Mesenchymal stem cell (in vitro differentiated cells and primary cell): ENCODE data around the gene CIITA.

Experiments used
- DNase-seq: peaks from one replicate; pipeline ENCODE4 v3.0.0-alpha.2; 2013
- H2AFZ ChIP-seq: one replicate; pipeline ENCODE4 v1.6.1; 2013; ENCODE audit warnings: low read depth, mild to moderate bottlenecking, control low read depth, inconsistent platforms, low read length, moderate library complexity
- H2AK5ac ChIP-seq: 2 replicates; pipeline ENCODE4 v1.6.1; 2013; ENCODE audit warnings: low read length, moderate library complexity, mild to moderate bottlenecking, inconsistent platforms; ENCODE audit not compliant: severe bottlenecking
- H2BK120ac ChIP-seq: one replicate; pipeline ENCODE4 v1.6.1; 2013; ENCODE audit warnings: low read depth, mild to moderate bottlenecking, inconsistent platforms, low read length, moderate library complexity
- H2BK12ac ChIP-seq, 2 experiments: one replicate each; pipeline ENCODE4 v1.6.1; 2013; ENCODE audit warnings: inconsistent platforms in 2 of 2, low read length in 2 of 2, mild to moderate bottlenecking in 2 of 2, moderate library complexity in 2 of 2, control low read depth in 1 of 2
- H2BK15ac ChIP-seq: one replicate; pipeline ENCODE4 v1.6.1; 2013; ENCODE audit warnings: mild to moderate bottlenecking, low read depth, inconsistent platforms; ENCODE audit not compliant: poor library complexity, severe bottlenecking
- H2BK5ac ChIP-seq: 2 replicates; pipeline ENCODE4 v1.6.1; 2013; ENCODE audit warnings: low read depth, mild to moderate bottlenecking, low read length, control low read depth, inconsistent platforms; ENCODE audit not compliant: poor library complexity, severe bottlenecking
- H3K14ac ChIP-seq, 2 experiments: one replicate each; pipeline ENCODE4 v1.6.1; 2013; ENCODE audit warnings: inconsistent platforms in 2 of 2, low read length in 2 of 2, control low read depth in 1 of 2, mild to moderate bottlenecking in 1 of 2, moderate library complexity in 1 of 2
- H3K18ac ChIP-seq, 2 experiments: one replicate each; pipeline ENCODE4 v1.6.1; 2013; ENCODE audit warnings: inconsistent platforms in 2 of 2, low read length in 2 of 2, control low read depth in 1 of 2, low read depth in 1 of 2, mild to moderate bottlenecking in 1 of 2
- H3K23ac ChIP-seq, 2 experiments: one replicate each; pipeline ENCODE4 v1.6.1; 2013; ENCODE audit warnings: inconsistent platforms in 2 of 2, low read length in 2 of 2, mild to moderate bottlenecking in 2 of 2, moderate library complexity in 2 of 2, control low read depth in 1 of 2
- H3K27ac ChIP-seq: 2 replicates; pipeline ENCODE4 v1.5.1; 2013; ENCODE audit warnings: mild to moderate bottlenecking, moderate library complexity, low read length, control low read depth, inconsistent platforms; ENCODE audit not compliant: poor library complexity, severe bottlenecking
- H3K27me3 ChIP-seq, 2 experiments: 2 replicates each; pipeline versions ENCODE4 v1.6.1 to v1.7.0; 2013; ENCODE audit warnings: low read length in 2 of 2, mild to moderate bottlenecking in 2 of 2, moderate library complexity in 2 of 2, control low read depth in 1 of 2, inconsistent platforms in 1 of 2; ENCODE audit not compliant: control insufficient read depth in 1 of 2, insufficient read depth in 1 of 2
- H3K36me3 ChIP-seq, 2 experiments: 2 replicates each; pipeline versions ENCODE4 v1.6.1 to v1.7.0; 2013; ENCODE audit warnings: low read length in 2 of 2, control low read depth in 1 of 2, inconsistent platforms in 1 of 2, low read depth in 1 of 2, mild to moderate bottlenecking in 1 of 2; ENCODE audit not compliant: insufficient read depth in 2 of 2, control insufficient read depth in 1 of 2
- H3K4ac ChIP-seq, 2 experiments: one replicate each; pipeline ENCODE4 v1.6.1; 2013; ENCODE audit warnings: inconsistent platforms in 2 of 2, low read length in 2 of 2, mild to moderate bottlenecking in 2 of 2, moderate library complexity in 2 of 2, control low read depth in 1 of 2, low read depth in 1 of 2
- H3K4me1 ChIP-seq: 2 replicates; pipeline ENCODE4 v1.6.1; 2013; ENCODE audit warnings: low read depth, low read length, control low read depth; ENCODE audit not compliant: control insufficient read depth, insufficient read depth
- H3K4me2 ChIP-seq: 2 replicates; pipeline ENCODE4 v1.6.1; 2013; ENCODE audit warnings: low read length, mild to moderate bottlenecking, inconsistent platforms; ENCODE audit not compliant: poor library complexity, severe bottlenecking
- H3K4me3 ChIP-seq, 2 experiments: 2 replicates each; pipeline versions ENCODE4 v1.5.1 to v1.7.0; 2013; ENCODE audit warnings: low read length in 2 of 2, mild to moderate bottlenecking in 2 of 2, control low read depth in 1 of 2, low read depth in 1 of 2; ENCODE audit not compliant: insufficient read depth in 1 of 2
- H3K79me1 ChIP-seq: replicated peaks from 2 replicates; pipeline ENCODE4 v1.6.1; 2013; ENCODE audit warnings: mild to moderate bottlenecking, control low read depth, low read length, inconsistent platforms; ENCODE audit not compliant: poor library complexity, severe bottlenecking
- H3K9ac ChIP-seq: 2 replicates; pipeline ENCODE4 v1.7.0; 2013; ENCODE audit warnings: mild to moderate bottlenecking, low read length, moderate library complexity
- H3K9me3 ChIP-seq: 2 replicates; pipeline ENCODE4 v1.7.0; 2013; ENCODE audit warnings: mild to moderate bottlenecking, low read length; ENCODE audit not compliant: control insufficient read depth
- H4K8ac ChIP-seq: one replicate; pipeline ENCODE4 v1.6.1; 2013; ENCODE audit warnings: inconsistent platforms, mild to moderate bottlenecking, low read length, moderate library complexity
- H4K91ac ChIP-seq: one replicate; pipeline ENCODE4 v1.6.1; 2013; ENCODE audit warnings: mild to moderate bottlenecking, low read length, inconsistent platforms
- WGBS: methylation state at CpG from one replicate; pipeline ENCODE4 v1.1.7; 2013; ENCODE audit warnings: mixed read lengths; 5-methylcytosine and 5-hydroxymethylcytosine counted together

Gene CIITA

DNA sequence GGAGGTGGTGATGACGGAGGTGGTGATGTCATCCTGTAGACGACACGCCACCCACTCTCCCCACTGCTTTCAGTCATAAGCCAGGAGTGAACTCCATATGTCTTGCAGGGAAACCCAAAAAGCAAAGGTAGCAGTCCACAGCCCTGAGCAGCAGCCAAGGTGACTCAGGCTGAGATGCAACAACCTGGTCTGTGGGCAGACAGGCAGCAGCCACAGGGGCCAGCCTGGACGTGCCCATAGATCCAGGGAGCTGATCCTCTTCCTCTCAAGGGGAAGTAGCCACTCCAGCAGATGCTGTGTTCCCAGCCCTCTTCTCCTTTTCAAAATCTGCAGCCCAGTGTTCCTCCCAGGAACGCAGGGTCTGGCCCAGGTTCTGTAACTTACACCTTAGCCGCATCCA lies 17.3 kb upstream of the CIITA start:
- H3K4me1 ChIP-seq: peaks cover 1% of the 10 kb centered on the region

DNA sequence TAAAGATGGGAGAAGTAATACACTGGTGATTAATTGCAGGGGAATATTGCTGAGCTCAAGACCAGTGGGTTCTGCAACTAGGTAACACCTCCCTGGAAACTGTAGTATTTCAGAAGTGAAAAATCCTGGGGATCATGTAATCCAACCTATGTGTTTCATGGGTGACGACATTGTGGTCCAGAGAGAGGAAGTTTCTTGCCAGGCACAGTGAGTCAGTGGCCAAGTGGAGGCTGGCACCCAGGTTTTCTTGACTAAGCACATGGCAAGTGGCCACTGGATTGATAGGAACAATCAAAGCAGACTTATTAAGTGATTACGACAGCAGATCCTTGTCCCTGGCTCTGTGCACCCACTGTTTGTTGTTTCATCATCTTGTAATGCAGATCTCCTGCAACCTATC lies 14.6 kb upstream of the CIITA start:
- Histone ChIP-seq H3K4me2 (no peak overlapping the region), H2BK120ac (no peak overlapping the region), H3K9me3 (no peaks in the 10 kb centered on the region), H3K36me3 (no peaks in the 10 kb centered on the region), H2BK15ac (no peak overlapping the region), H3K14ac (no peak overlapping the region), H3K9ac (no peak overlapping the region), H3K23ac (no peak overlapping the region), H3K18ac (no peak overlapping the region), H2AK5ac (no peak overlapping the region), H3K27ac (no peak overlapping the region), H3K4me3 (no peak overlapping the region), H3K4ac (no peak overlapping the region), H4K8ac (no peak overlapping the region), H4K91ac (no peak overlapping the region), H3K4me1 (peaks cover 1% of the 10 kb centered on the region), H3K27me3 (peaks cover 0 to 8% of the 10 kb centered on the region in 2 experiments), H3K79me1 (no peaks in the 10 kb centered on the region), H2BK12ac (no peak overlapping the region), H2BK5ac (no peak overlapping the region), H2AFZ (no peak overlapping the region)
- WGBS: 72% methylated on average over 2 of the region's 2 CpGs
- DNase-seq: no peak

More for the DNA sequence above, 17.3 kb upstream of the CIITA start:
- Histone ChIP-seq H3K4me3 (no peak overlapping the region), H3K4me2 (no peak overlapping the region), H2BK5ac (no peak overlapping the region), H2BK12ac (no peak overlapping the region), H3K27me3 (peaks cover 0 to 3% of the 10 kb centered on the region in 2 experiments), H3K23ac (no peak overlapping the region), H4K91ac (no peak overlapping the region), H2AFZ (no peak overlapping the region), H3K79me1 (no peaks in the 10 kb centered on the region), H3K9me3 (no peaks in the 10 kb centered on the region), H3K27ac (no peak overlapping the region), H3K4ac (no peak overlapping the region), H4K8ac (no peak overlapping the region), H3K36me3 (no peaks in the 10 kb centered on the region), H3K14ac (no peak overlapping the region), H2AK5ac (no peak overlapping the region), H2BK120ac (no peak overlapping the region), H3K9ac (no peak overlapping the region), H3K18ac (no peak overlapping the region), H2BK15ac (no peak overlapping the region)
- WGBS: 66% methylated on average over 3 of the region's 6 CpGs
- no peak for DNase-seq

DNA sequence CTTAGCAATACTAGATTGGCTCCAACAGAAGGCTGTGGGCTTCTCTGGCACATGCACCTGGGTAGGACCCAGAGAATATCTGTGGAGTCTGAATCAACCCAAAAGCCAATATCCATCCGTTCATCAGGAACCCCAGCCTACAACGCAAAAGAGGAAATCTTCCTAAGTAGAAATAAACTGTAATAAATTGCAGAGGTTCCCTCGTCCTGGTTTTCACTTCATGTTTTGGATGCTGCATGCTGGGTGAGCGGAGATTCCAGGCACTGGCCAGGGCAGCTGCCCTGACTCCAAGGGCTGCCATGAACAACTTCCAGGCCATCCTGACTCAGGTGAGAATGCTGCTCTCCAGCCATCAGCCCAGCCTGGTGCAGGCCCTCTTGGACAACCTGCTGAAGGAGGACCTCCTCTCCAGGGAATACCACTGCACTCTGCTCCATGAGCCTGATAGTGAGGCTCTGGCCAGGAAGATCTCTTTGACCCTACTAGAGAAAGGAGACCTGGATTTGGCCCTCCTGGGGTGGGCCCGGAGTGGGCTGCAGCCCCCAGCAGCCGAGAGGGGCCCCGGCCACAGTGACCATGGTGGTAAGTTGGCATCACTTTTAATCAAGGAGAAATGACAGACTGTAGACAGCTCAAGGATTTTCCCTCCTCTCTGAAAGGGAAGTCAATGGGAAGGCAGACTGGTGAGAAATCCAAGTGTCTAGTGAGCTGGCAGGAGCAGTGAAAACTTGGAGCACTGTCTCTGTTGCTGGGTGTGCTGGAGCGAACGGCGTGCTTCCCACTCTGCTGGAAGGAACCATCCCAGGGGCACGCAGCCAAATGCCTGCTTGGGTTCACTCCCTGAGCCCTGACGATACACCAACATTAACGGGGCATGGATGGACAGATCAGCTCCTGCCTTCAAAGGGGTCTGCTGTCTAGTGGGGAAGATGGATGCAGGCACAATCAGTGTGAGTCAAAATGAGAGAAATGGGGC lies 10.7 kb upstream of the CIITA start:
- H4K91ac ChIP-seq: no peak overlapping the region
- H3K23ac ChIP-seq: no peak overlapping the region
- no peak overlapping the region for H3K4me2 ChIP-seq
- no peak overlapping the region for H3K9ac ChIP-seq
- no peaks in the 10 kb centered on the region for H3K79me1 ChIP-seq
- H3K4ac ChIP-seq: no peak overlapping the region
- no peak overlapping the region for H2AFZ ChIP-seq
- WGBS: 82% methylated on average over 13 of the region's 13 CpGs
- H3K36me3 ChIP-seq: no peaks in the 10 kb centered on the region
- no peak overlapping the region for H2BK15ac ChIP-seq
- H3K18ac ChIP-seq: no peak overlapping the region
- no peak overlapping the region for H2BK120ac ChIP-seq
- H3K4me1 ChIP-seq: peaks cover 8% of the 10 kb centered on the region
- H3K4me3 ChIP-seq: peak overlapping the region in 1 of 2 experiments; percentile 11
- H3K9me3 ChIP-seq: no peaks in the 10 kb centered on the region
- H2BK12ac ChIP-seq: no peak overlapping the region
- H3K27ac ChIP-seq: no peak overlapping the region
- no peak overlapping the region for H3K14ac ChIP-seq
- peaks cover 0 to 5% of the 10 kb centered on the region in 2 experiments for H3K27me3 ChIP-seq
- no peak for DNase-seq
- no peak overlapping the region for H4K8ac ChIP-seq
- no peak overlapping the region for H2AK5ac ChIP-seq
- H2BK5ac ChIP-seq: no peak overlapping the region

DNA sequence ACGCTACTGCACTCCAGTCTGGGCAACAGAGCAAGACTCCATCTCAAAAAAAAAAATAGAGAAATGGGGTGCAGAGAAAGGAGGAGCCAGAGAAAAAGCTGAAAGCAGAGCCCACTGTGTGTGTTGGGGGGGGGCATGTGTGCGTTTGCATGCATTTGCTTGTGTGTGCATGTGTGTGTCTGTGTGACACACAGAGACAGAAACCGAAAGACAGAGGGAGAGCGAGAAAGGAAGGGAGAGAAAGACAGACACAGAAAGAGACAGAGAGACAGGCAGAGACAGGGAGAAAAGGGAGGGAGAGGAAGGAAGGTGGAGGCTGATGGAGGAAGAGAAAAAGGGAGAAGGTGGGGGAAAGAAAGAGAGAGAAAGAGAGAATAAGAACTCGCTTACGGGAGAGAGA lies 9.8 kb upstream of the CIITA start:
- Histone ChIP-seq H2BK120ac (no peak overlapping the region), H3K23ac (no peak overlapping the region), H3K36me3 (no peaks in the 10 kb centered on the region), H2BK15ac (no peak overlapping the region), H3K4me2 (no peak overlapping the region), H4K8ac (no peak overlapping the region), H3K79me1 (no peaks in the 10 kb centered on the region), H3K27ac (no peak overlapping the region), H3K18ac (no peak overlapping the region), H3K27me3 (peaks cover 0 to 5% of the 10 kb centered on the region in 2 experiments), H2AK5ac (no peak overlapping the region), H2BK12ac (no peak overlapping the region), H3K14ac (no peak overlapping the region), H3K4me3 (no peak overlapping the region), H3K4ac (no peak overlapping the region), H2BK5ac (no peak overlapping the region), H3K9me3 (no peaks in the 10 kb centered on the region), H4K91ac (no peak overlapping the region), H2AFZ (no peak overlapping the region), H3K4me1 (peaks cover 10% of the 10 kb centered on the region), H3K9ac (no peak overlapping the region)
- no peak for DNase-seq
- 96% methylated on average over 6 of the region's 6 CpGs for WGBS
